HepG2 (cell line): ENCODE measurements around the gene USP40. TPM values are rescaled to one million over a fixed set of nuclear protein-coding genes. Genes with fewer than 3 reads are reported as not detected.

Experiments
- ATAC-seq: fragments of 200-7000 bp; cut with Tn5 transposase; 3 replicates; pipeline ENCODE4 v1.9.1; 2020; ENCODE audit warnings: mild to moderate bottlenecking, moderate library complexity
- BruUV-seq: library from RNA; stranded (reverse); fragments of 400-500 nt; replicated peaks from 2 replicates; lab custom pipeline; 2021; lab: Mats Ljungman, UMichigan
- CTCF ChIA-PET: fragments of 300-600 bp; formaldehyde crosslinking; extraction: SDS; loops from one replicate; lab custom pipeline; 2021; ENCODE audit warnings: low total read pairs, inconsistent platforms, low intra/inter-chr PET ratio; lab: Yijun Ruan, JAX
- POLR2A ChIA-PET: fragments of 350-600 bp; sonication (Branson Sonifier 250); formaldehyde crosslinking; loops from one replicate; lab custom pipeline; 2020; ENCODE audit warnings: antibody characterized with exemption, inconsistent platforms; lab: Yijun Ruan, JAX
- DNase-seq: peaks from one replicate; pipeline ENCODE4 v3.0.0-alpha.2; 2015; ENCODE audit warnings: low spot score
- FAIRE-seq: peaks from 3 replicates; lab custom pipeline; 2011; peaks lifted over from hg19 to GRCh38; lab: Jason Lieb, UNC
- H2AFZ ChIP-seq: one replicate; pipeline ENCODE4 v1.6.1; 2011; ENCODE audit warnings: low read length, inconsistent platforms
- H3K27ac ChIP-seq: fragments of 300-600 bp; 3 replicates; pipeline ENCODE4 v1.8.0; 2011; ENCODE audit warnings: mixed run types, mild to moderate bottlenecking, mixed read lengths, low read length, inconsistent platforms; ENCODE audit not compliant: insufficient read depth; ENCODE audit errors: extremely low read length
- H3K27me3 ChIP-seq, 2 experiments: fragments of 200-600 bp in 1 of 2; 2 replicates in 1 of 2; 3 replicates in 1 of 2; pipeline versions ENCODE4 v1.6.0 to v1.8.0; 2011; ENCODE audit warnings: low read length in 2 of 2, mild to moderate bottlenecking in 2 of 2, moderate library complexity in 2 of 2, inconsistent platforms in 1 of 2; ENCODE audit not compliant: insufficient read depth in 2 of 2, control insufficient read depth in 1 of 2
- H3K36me3 ChIP-seq, 2 experiments: fragments of 200-600 bp in 1 of 2; replicated peaks in 1 of 2; 2 replicates in 1 of 2; 3 replicates in 1 of 2; pipeline versions ENCODE4 v1.5.1 to v1.8.0; 2011; ENCODE audit warnings: low read length in 2 of 2, inconsistent platforms in 1 of 2; ENCODE audit not compliant: insufficient read depth in 2 of 2, control insufficient read depth in 1 of 2
- H3K4me1 ChIP-seq: 2 replicates; pipeline ENCODE4 v1.5.1; 2012; ENCODE audit warnings: low read length, inconsistent platforms; ENCODE audit not compliant: insufficient read depth
- H3K4me2 ChIP-seq: 2 replicates; pipeline ENCODE4 v1.6.0; 2011; ENCODE audit warnings: low read depth, low read length, inconsistent platforms
- H3K4me3 ChIP-seq, 3 experiments: fragments of 200-600 bp in 1 of 3; sonication (generic), shearing (Covaris generic) in 1 of 3; replicated peaks in 1 of 3; 2 replicates each; pipeline ENCODE4 v1.5.1; 2011 to 2016; ENCODE audit warnings: low read length in 3 of 3, inconsistent platforms in 2 of 3, low read depth in 2 of 3, mild to moderate bottlenecking in 2 of 3, control low read depth in 1 of 3, mixed read lengths in 1 of 3; ENCODE audit not compliant: insufficient read depth in 1 of 3
- H3K79me2 ChIP-seq: one replicate; pipeline ENCODE4 v1.6.1; 2011; ENCODE audit warnings: low read length, inconsistent platforms; ENCODE audit not compliant: insufficient read depth
- H3K9ac ChIP-seq: 2 replicates; pipeline ENCODE4 v1.6.0; 2011; ENCODE audit warnings: mild to moderate bottlenecking, low read depth, low read length, inconsistent platforms; ENCODE audit not compliant: insufficient read depth
- H3K9me3 ChIP-seq: 2 replicates; pipeline ENCODE4 v1.5.1; 2012; ENCODE audit warnings: mild to moderate bottlenecking, low read length
- H4K20me1 ChIP-seq: 2 replicates; pipeline ENCODE4 v1.6.0; 2011; ENCODE audit warnings: inconsistent platforms, mild to moderate bottlenecking, low read length, moderate library complexity; ENCODE audit not compliant: insufficient read depth
- AGO2 ChIP-seq: fragments of 200-400 bp; formaldehyde crosslinking; optimal IDR thresholded peaks from 2 replicates; pipeline ENCODE3; 2017; ENCODE audit warnings: mild to moderate bottlenecking, low read depth, low read length, moderate library complexity
- ZFYVE20 ChIP-seq: sonication (generic); formaldehyde crosslinking; IDR thresholded peaks from 2 replicates; pipeline ENCODE4 v1.8.0; 2023; ENCODE audit warnings: low read depth, mild to moderate bottlenecking, moderate library complexity, missing genetic modification reagents, borderline replicate concordance
- WGBS: methylation state at CpG from one replicate; pipeline ENCODE4 v1.1.6; 2017; ENCODE audit warnings: low lambda C conversion rate; 5-methylcytosine and 5-hydroxymethylcytosine counted together
- in situ Hi-C: cut with HindIII; loops from 2 replicates; pipeline ENCODE4 v1.10.0; 2017; ENCODE audit warnings: low pct_unique_long_range_greater_than_20kb; ENCODE audit not compliant: extremely low pct_ligation_motif_present
- intact Hi-C: fragments of 100-400 bp; cut with micrococcal nuclease; formaldehyde crosslinking; loops from one replicate; pipeline ENCODE4 v1.10.0; 2022; ENCODE audit not compliant: unreplicated experiment
- polyA plus RNA-seq, 8 experiments: library from polyadenylated mRNA; depleted of rRNA in 3 of 8; stranded (reverse) in 7 of 8; unstranded in 1 of 8; fragments of >200 nt; fragmentation: Illumina TruSeq in 4 of 8; extraction: Trizol in 4 of 8; gene quantifications; 2 replicates each; pipeline versions ENCODE4 v1.2.1 to v1.2.3, GENCODE V29; 2011 to 2016; ENCODE audit warnings: low read depth in 4 of 8, missing spikeins in 1 of 8, mixed read lengths in 1 of 8; ENCODE audit not compliant: insufficient read depth in 1 of 8
- total RNA-seq, 5 experiments: library from RNA; depleted of rRNA; stranded (reverse); fragments of >200 nt; fragmentation: Illumina TruSeq; extraction: Trizol; gene quantifications; 2 replicates each; pipeline ENCODE4 v1.2.3, GENCODE V29; 2016; ENCODE audit warnings: low read depth in 1 of 5
- TF ChIP-seq, protein P1 (sequence below): sonication (generic); formaldehyde crosslinking; conservative IDR thresholded peaks from 2 replicates; pipeline ENCODE4 v1.8.1; 2023; ENCODE audit warnings: missing genetic modification reagents
- TF ChIP-seq, protein P2 (sequence below): sonication (generic); formaldehyde crosslinking; IDR thresholded peaks from 2 replicates; pipeline ENCODE4; 2020; ENCODE audit warnings: missing genetic modification reagents, mild to moderate bottlenecking, borderline replicate concordance

USP40 gene
- total and polyA plus RNA-seq, 2 of the 13 experiments (the other 11 are each of a cell fraction or from before 2014, with no cell fraction given): 41.0 to 46.3 TPM

- FAIRE-seq: no peak
- no peaks in the 10 kb centered on the region for H3K9me3 ChIP-seq
- WGBS: 86% methylated on average over 14 of the region's 22 CpGs
- ATAC-seq: no peak; the same call in 2 of the 3 replicates
- no peaks in the 10 kb centered on the region for H3K27me3 ChIP-seq
- ChIA-PET CTCF (no interaction called here), POLR2A (no interaction called here)
- in situ Hi-C loops (no loop called here), intact Hi-C loops (no loop called here)
- H3K27ac ChIP-seq: no peak overlapping the region
- H3K4me1 ChIP-seq: no peaks in the 10 kb centered on the region
- H3K9ac ChIP-seq: no peak overlapping the region
- H3K4me3 ChIP-seq: no peak overlapping the region
- no peaks in the 10 kb centered on the region for H4K20me1 ChIP-seq
- DNase-seq: no peak
- peaks cover 6 to 8% of the 10 kb centered on the region in 2 experiments; a peak in 4 of 5 replicates for H3K36me3 ChIP-seq
- no TSS peak for BruUV-seq
- TF ChIP-seq AGO2: peak; percentile 74
- TF ChIP-seq, protein P1, sequence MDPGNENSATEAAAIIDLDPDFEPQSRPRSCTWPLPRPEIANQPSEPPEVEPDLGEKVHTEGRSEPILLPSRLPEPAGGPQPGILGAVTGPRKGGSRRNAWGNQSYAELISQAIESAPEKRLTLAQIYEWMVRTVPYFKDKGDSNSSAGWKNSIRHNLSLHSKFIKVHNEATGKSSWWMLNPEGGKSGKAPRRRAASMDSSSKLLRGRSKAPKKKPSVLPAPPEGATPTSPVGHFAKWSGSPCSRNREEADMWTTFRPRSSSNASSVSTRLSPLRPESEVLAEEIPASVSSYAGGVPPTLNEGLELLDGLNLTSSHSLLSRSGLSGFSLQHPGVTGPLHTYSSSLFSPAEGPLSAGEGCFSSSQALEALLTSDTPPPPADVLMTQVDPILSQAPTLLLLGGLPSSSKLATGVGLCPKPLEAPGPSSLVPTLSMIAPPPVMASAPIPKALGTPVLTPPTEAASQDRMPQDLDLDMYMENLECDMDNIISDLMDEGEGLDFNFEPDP (CRISPR knock-in tag): 0 out of 2 replicates have a peak, but pooled peaks have one; percentile 41
- TF ChIP-seq ZFYVE20 (CRISPR knock-in tag): no peak
- no peak overlapping the region for H3K4me2 ChIP-seq
- H2AFZ ChIP-seq: no peak overlapping the region
- H3K79me2 ChIP-seq: no peaks in the 10 kb centered on the region
Measured at GRCh38 chr2:233474308-233475160, 92.0 kb downstream of the USP40 start.

- Histone ChIP-seq H3K27me3 (no peaks in the 10 kb centered on the region), H3K79me2 (no peaks in the 10 kb centered on the region), H3K9me3 (no peaks in the 10 kb centered on the region), H4K20me1 (no peaks in the 10 kb centered on the region), H3K9ac (no peak overlapping the region), H3K4me1 (no peaks in the 10 kb centered on the region), H3K4me2 (no peak overlapping the region), H2AFZ (no peak overlapping the region), H3K4me3 (no peak overlapping the region), H3K27ac (no peak overlapping the region)
- BruUV-seq: no TSS peak
- no peak for ATAC-seq
- ChIA-PET CTCF (no interaction called here), POLR2A (no interaction called here)
- no peak for FAIRE-seq
- 91% methylated on average over 8 of the region's 10 CpGs for WGBS
- TF ChIP-seq, protein P2, sequence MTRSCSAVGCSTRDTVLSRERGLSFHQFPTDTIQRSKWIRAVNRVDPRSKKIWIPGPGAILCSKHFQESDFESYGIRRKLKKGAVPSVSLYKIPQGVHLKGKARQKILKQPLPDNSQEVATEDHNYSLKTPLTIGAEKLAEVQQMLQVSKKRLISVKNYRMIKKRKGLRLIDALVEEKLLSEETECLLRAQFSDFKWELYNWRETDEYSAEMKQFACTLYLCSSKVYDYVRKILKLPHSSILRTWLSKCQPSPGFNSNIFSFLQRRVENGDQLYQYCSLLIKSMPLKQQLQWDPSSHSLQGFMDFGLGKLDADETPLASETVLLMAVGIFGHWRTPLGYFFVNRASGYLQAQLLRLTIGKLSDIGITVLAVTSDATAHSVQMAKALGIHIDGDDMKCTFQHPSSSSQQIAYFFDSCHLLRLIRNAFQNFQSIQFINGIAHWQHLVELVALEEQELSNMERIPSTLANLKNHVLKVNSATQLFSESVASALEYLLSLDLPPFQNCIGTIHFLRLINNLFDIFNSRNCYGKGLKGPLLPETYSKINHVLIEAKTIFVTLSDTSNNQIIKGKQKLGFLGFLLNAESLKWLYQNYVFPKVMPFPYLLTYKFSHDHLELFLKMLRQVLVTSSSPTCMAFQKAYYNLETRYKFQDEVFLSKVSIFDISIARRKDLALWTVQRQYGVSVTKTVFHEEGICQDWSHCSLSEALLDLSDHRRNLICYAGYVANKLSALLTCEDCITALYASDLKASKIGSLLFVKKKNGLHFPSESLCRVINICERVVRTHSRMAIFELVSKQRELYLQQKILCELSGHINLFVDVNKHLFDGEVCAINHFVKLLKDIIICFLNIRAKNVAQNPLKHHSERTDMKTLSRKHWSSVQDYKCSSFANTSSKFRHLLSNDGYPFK (CRISPR knock-in tag): no peak
- peak; percentile 19 for TF ChIP-seq AGO2
- TF ChIP-seq, all 625 proteins: peak for 1
- H3K36me3 ChIP-seq: peaks cover 8 to 15% of the 10 kb centered on the region in 2 experiments; a peak in 4 of 5 replicates
- intact Hi-C loops (no loop called here), in situ Hi-C loops (no loop called here)
- no peak for DNase-seq
Measured at GRCh38 chr2:233473878-233474277, 92.7 kb downstream of the USP40 start.
